Activated B cell treated with CpG ODN at 0.5 μM for 24 hours (primary cell): ENCODE results near the gene LEP. TPM values are rescaled to one million over a fixed set of nuclear protein-coding genes. Genes with fewer than 3 reads are reported as not detected.
A peak's percentile ranks its signal among the peaks of the same experiment; 100 is the strongest.

Source experiments
- ATAC-seq: fragments of 200-7000 bp; cut with Tn5 transposase; one replicate; pipeline ENCODE4 v1.10.0; 2021; ENCODE audit warnings: low read depth, mild to moderate bottlenecking, moderate library complexity
- CTCF ChIA-PET: fragments of 350-600 bp; sonication (Branson Sonifier 250); formaldehyde crosslinking; loops from one replicate; lab custom pipeline; 2021; ENCODE audit warnings: antibody characterized with exemption; lab: Charles Lee
- POLR2A ChIA-PET: fragments of 350-600 bp; sonication (Branson Sonifier 250); formaldehyde crosslinking; loops from one replicate; lab custom pipeline; 2021; ENCODE audit warnings: antibody characterized with exemption; lab: Charles Lee
- DNase-seq: peaks from one replicate; pipeline ENCODE4 v3.0.0; 2022
- H3K27ac Mint-ChIP-seq: one replicate; pipeline ENCODE4 v1.8.0; 2020; ENCODE audit warnings: mixed read lengths
- H3K27me3 Mint-ChIP-seq: one replicate; pipeline ENCODE4 v1.8.0; 2021; ENCODE audit warnings: mixed read lengths
- H3K36me3 Mint-ChIP-seq: one replicate; pipeline ENCODE4 v1.8.0; 2021; ENCODE audit warnings: low read depth, mixed read lengths
- H3K4me1 Mint-ChIP-seq: one replicate; pipeline ENCODE4 v1.8.0; 2021; ENCODE audit warnings: mixed read lengths
- H3K4me3 Mint-ChIP-seq: one replicate; pipeline ENCODE4 v1.8.0; 2020; ENCODE audit warnings: mild to moderate bottlenecking, mixed read lengths
- H3K9me3 Mint-ChIP-seq: one replicate; pipeline ENCODE4 v1.8.0; 2020; ENCODE audit warnings: mixed read lengths
- CTCF ChIP-seq: fragments of 200-600 bp; IDR thresholded peaks from one replicate; pipeline ENCODE4 v1.8.0; 2022; ENCODE audit warnings: antibody characterized with exemption, mild to moderate bottlenecking
- intact Hi-C: fragments of 100-400 bp; cut with micrococcal nuclease; formaldehyde crosslinking; loops from one replicate; pipeline ENCODE4 v1.15.1; 2024
- total RNA-seq: library from RNA; stranded (reverse); gene quantifications from 2 replicates; pipeline ENCODE4 v1.2.3, GENCODE V29; 2022

LEP gene
- total RNA-seq, 1 donor from 2014 or later, result not detected

GRCh38 chr7:128210590-128211570 lies 30.2 kb upstream of the LEP start:
- H3K9me3 Mint-ChIP-seq, result no peaks in the 10 kb centered on the region
- H3K27me3 Mint-ChIP-seq, result peaks cover 15% of the 10 kb centered on the region
- ChIA-PET CTCF (interaction anchor here (1.4 to 8.2 kb wide), 5 partner anchors 32 to 706 kb away, joined by 4 to 293 read pairs (median 16); no protein-coding TSS in a partner anchor), POLR2A (no interaction called here)
- H3K4me1 Mint-ChIP-seq, result no peaks in the 10 kb centered on the region
- ATAC-seq (no peak), DNase-seq (no peak)
- TF ChIP-seq CTCF, result no peak
- no peak overlapping the region for H3K27ac Mint-ChIP-seq
- no peaks in the 10 kb centered on the region for H3K36me3 Mint-ChIP-seq
- intact Hi-C loops, result loop anchor here (5.0 kb wide), 1 partner anchor 864 kb away; no protein-coding TSS in a partner anchor
- no peak overlapping the region for H3K4me3 Mint-ChIP-seq

- TF ChIP-seq CTCF, result no peak
- Mint-ChIP-seq H3K9me3 (no peaks in the 10 kb centered on the region), H3K36me3 (no peaks in the 10 kb centered on the region), H3K4me1 (no peaks in the 10 kb centered on the region), H3K27me3 (peaks cover 15% of the 10 kb centered on the region), H3K4me3 (no peak overlapping the region), H3K27ac (no peak overlapping the region)
- POLR2A ChIA-PET, result no interaction called here
- DNase-seq (no peak), ATAC-seq (no peak)
- intact Hi-C loops, result loop anchor here (5.0 kb wide), 1 partner anchor 864 kb away; no protein-coding TSS in a partner anchor
- CTCF ChIA-PET, result interaction anchor here (5.8 to 8.2 kb wide), 2 partner anchors 75 to 502 kb away, joined by 123 to 293 read pairs; no protein-coding TSS in a partner anchor
Measured at GRCh38 chr7:128211626-128212025, 29.5 kb upstream of the LEP start.

GRCh38 chr7:128214463-128214862 lies 26.6 kb upstream of the LEP start:
- Mint-ChIP-seq H3K9me3 (no peaks in the 10 kb centered on the region), H3K27me3 (peaks cover 16% of the 10 kb centered on the region), H3K27ac (peak overlapping the region; percentile 50), H3K4me1 (no peaks in the 10 kb centered on the region), H3K36me3 (no peaks in the 10 kb centered on the region), H3K4me3 (no peak overlapping the region)
- CTCF ChIA-PET, result interaction anchor here (1.0 kb wide), 1 partner anchor 506 kb away, joined by 4 read pairs; no protein-coding TSS in a partner anchor
- POLR2A ChIA-PET, result no interaction called here
- intact Hi-C loops, result loop anchor here (5.0 kb wide), 1 partner anchor 867 kb away; no protein-coding TSS in a partner anchor
- no peak for ATAC-seq
- TF ChIP-seq CTCF, result no peak
- no peak for DNase-seq

GRCh38 chr7:128215281-128215680 lies 25.8 kb upstream of the LEP start:
- ChIA-PET CTCF (interaction anchor here (1.0 kb wide), 1 partner anchor 506 kb away, joined by 4 read pairs; no protein-coding TSS in a partner anchor), POLR2A (no interaction called here)
- DNase-seq, result no peak
- Mint-ChIP-seq H3K4me3 (no peak overlapping the region), H3K4me1 (no peaks in the 10 kb centered on the region), H3K9me3 (no peaks in the 10 kb centered on the region), H3K27me3 (peaks cover 14% of the 10 kb centered on the region), H3K27ac (no peak overlapping the region), H3K36me3 (no peaks in the 10 kb centered on the region)
- ATAC-seq, result no peak
- TF ChIP-seq CTCF, result no peak
- intact Hi-C loops, result no loop called here

- Mint-ChIP-seq H3K27me3 (peaks cover 13% of the 10 kb centered on the region), H3K9me3 (no peaks in the 10 kb centered on the region), H3K36me3 (no peaks in the 10 kb centered on the region), H3K4me1 (no peaks in the 10 kb centered on the region), H3K4me3 (no peak overlapping the region), H3K27ac (no peak overlapping the region)
- intact Hi-C loops, result no loop called here
- ATAC-seq (no peak), DNase-seq (no peak)
- ChIA-PET CTCF (no interaction called here), POLR2A (no interaction called here)
- no peak for TF ChIP-seq CTCF
Measured at GRCh38 chr7:128215739-128216138, 25.3 kb upstream of the LEP start.
